NCI-H2171 (cell line): ENCODE data around the gene RAPGEF1.
"Not testable (repeated sequence)": the region's sequence is repeated elsewhere in the genome, so short reads cannot be mapped to it uniquely, and the experiment has no call there.

Source experiments
- DNase-seq: peaks from one replicate; lab custom pipeline; 2025; lab: John Stamatoyannopoulos, UW

Gene RAPGEF1

DNA sequence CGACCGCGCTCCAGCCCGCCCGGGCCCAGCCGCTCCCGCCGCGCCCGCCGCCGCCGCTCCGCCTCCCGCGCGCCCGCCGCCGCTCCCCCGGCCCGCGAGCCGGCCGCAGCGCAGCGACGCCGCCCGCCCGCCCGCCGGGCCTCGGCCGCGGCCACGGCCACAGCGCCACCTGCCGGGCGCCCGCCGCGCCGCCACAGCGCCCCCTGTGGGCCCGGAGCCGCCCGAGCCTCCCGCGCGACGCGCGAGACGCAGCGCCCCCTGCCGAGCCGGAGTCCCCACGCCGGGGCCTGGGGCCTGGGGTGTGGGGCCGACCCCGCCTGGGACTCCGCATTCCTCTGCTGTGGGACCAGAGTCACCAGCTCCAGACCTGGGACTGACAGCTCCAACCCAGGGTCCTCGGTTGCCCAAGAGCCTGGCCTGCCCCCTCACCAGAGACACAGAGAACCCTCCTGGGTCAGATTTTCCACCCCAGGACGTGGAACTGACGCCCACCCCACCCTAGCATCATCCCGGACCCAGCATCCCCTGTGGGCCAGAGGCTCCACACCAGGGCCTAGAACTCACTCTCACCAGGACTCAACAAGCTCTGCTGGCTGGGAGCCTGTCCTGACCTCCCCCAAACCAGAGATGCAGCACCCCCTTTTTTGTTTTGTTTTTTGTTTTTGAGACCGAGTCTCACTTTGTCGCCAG is at the start of gene RAPGEF1:
Gene RAPGEF1 (minus strand): TSS at position 118 of the 690 bp plus-strand sequence. CDS start 246 bp downstream, outside the sequence.
- DNase-seq, result peak; percentile 76

GRCh38 chr9:131788851-131789250 is 49.0 kb upstream of the RAPGEF1 start:
- DNase-seq, result no peak

- no peak for DNase-seq
Observed at GRCh38 chr9:131787838-131788237, 48.0 kb upstream of the RAPGEF1 start.

DNA sequence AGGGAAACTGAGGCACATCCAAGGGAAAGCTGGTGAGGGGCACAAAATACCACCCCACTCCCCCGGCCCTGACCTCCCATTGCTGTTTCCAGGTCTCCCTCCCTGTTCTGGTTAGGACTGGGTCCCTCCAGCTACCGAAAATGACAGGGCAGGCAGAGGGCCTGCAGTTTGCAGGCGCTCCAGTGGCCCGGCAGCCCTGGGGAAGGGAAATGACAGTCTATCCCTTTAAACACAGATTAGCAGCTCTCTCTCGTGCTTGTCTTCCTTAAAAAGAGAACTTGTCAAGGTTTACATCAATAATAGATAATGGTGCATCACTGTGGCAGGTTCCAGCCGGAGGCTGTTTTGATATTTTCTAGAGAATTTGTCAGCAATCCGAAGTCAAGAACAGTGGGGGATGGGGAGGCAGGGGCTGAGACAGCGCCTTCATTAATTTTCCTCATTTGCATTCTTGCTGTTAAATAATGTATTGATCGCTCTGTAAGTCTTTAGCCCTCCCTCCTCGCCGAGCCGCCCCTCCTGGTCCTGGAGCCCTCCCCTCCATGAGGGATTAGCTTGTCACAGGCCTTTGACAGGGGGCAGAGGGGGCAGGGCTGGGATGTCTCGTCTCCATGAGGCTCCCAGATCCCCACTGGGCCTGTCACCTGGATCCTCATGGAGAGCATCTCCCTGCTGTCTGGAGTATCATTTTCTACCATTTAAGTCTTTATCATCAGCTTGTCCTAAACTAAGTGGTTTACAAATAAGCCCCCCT is 45.0 kb upstream of the RAPGEF1 start:
- DNase-seq, result no peak

DNA sequence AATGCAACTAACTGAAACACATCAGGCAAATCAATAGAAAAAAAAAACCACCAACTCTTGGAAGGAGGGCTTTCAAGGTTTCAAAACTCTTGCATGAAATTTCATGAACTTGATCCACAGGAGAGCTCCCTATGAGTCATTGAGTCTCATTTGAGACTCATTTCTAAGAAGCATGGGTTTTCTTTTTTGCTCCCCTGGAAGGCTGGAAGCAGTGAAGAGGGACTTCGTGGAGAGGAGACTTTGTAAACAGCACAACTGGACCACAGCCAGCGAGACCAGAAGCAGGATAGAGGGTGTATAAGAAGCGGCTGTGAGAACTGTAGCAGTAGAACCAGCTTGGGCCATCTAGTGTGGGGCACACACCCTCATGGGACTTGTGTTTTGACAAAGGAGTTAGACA is 41.2 kb upstream of the RAPGEF1 start:
- DNase-seq, result no peak

GRCh38 chr9:131776473-131776872 is 36.6 kb upstream of the RAPGEF1 start:
- no peak for DNase-seq

GRCh38 chr9:131776036-131776435 is 36.2 kb upstream of the RAPGEF1 start:
- no peak for DNase-seq

DNA sequence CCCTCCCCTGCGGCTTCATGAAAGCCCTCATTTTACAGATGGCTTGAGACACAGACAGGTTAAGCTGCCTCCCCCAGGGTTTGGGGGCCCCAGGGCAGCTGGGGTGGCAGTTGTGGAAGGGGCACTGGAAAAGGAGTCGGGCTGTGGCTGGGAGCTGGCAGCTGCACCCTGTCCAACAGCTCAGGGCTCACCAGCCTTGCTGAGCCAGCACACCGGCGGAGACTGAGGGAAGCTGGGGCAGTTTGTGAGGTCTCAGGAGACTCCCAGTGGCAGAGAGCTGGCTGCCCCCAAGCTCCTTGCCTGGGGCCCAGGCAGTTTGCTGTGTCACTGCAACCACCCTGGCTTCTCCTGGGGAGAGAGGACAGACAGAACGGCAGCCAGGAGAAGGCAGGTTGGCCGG is 34.8 kb upstream of the RAPGEF1 start:
- DNase-seq, result peak; percentile 47

DNA sequence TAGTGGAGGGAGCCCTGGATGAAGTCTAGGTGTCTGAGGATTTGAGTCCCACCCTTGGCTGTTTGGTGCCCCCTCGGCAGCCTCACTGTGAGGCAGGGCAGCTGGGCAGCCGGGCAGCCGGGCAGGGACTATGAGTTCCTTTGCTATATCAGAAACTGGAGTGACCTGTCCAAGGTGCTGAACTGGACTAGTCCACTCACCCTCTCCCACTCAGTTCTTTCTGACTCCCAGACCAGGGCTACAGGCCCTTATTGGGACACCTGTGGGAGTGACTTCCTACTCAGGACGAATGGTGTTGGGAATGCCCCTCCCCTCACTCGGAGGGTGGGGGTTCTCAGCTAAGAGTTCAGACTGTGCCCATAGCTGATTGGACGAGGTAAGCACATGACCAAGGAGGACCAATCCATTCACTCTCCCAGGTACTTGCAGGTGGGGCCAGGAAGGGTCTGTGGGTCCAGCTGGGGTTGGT is 34.1 kb upstream of the RAPGEF1 start:
- peak; percentile 35 for DNase-seq

DNA sequence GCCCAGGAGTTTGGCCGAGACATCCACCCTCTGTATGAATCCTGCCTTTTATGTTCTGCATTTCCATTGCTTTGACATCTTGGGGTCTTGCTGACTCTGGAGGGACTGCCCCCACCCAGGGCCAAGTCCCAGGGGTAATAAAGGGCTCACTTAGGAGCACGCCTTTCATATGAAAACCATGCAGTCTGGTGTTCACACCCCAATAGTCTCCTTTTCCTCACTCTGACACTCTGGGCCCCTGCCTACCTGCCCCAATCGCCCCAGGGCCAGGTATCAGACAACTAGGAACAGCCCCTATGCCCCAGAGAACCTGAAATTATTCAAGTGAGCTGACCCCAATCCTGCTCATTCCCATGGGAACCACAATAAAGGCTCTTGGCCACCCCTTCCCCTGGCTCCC is 33.1 kb upstream of the RAPGEF1 start:
- DNase-seq, result no peak

GRCh38 chr9:131771646-131772045 is 31.8 kb upstream of the RAPGEF1 start:
- DNase-seq, result no peak

DNA sequence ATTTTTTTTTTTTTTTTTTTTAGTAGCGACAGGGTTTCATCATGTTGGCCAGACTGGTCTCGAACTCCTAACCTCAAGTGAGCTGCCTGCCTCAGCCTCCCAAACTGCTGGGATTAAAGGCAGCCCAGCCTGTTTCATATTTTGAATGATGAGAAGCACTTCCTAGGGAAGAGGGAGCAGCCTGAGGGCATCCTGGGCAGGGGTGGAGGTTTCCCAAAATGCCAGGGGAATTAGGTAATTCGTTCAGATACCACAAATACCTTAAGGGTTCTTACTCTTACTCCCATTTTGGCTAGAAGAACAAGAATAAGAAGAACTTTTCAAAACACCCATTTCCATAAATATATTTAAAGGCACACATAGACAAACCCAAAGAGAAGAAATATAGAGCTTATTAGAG is 29.5 kb upstream of the RAPGEF1 start:
- no peak for DNase-seq

- DNase-seq, result no peak
Observed at GRCh38 chr9:131764568-131764967, 24.7 kb upstream of the RAPGEF1 start.

GRCh38 chr9:131762356-131762932 is 22.6 kb upstream of the RAPGEF1 start:
- peak; percentile 89 for DNase-seq

- DNase-seq, result peak; percentile 88
Observed at GRCh38 chr9:131759017-131759647, 19.3 kb upstream of the RAPGEF1 start.

GRCh38 chr9:131757549-131757948 is 17.7 kb upstream of the RAPGEF1 start:
- no peak for DNase-seq

GRCh38 chr9:131755541-131756198 is 15.8 kb upstream of the RAPGEF1 start:
- peak; percentile 94 for DNase-seq

- no peak for DNase-seq
Observed at GRCh38 chr9:131754846-131755245, 15.0 kb upstream of the RAPGEF1 start.

DNA sequence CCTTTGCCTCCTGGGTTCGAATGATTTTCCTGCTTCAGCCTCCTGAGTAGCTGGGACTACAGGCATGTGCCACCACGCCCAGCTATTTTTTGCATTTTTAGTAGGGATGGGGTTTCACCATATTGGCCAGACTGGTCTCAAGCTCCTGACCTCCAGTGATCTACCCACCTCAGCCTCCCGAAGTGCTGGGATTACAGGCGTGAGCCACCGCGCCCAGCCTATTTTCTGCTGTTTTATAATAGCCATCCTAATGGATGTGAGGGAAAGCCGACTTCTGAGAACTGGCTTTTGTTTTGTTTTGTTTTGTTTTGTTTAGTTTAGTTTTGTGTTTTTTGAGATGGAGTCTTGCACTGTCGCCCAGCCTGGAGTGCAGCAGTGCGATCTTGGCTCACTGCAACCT is 13.9 kb upstream of the RAPGEF1 start:
- not testable (repeated sequence) for DNase-seq

- no peak for DNase-seq
Observed at GRCh38 chr9:131752231-131752884, 12.5 kb upstream of the RAPGEF1 start.

GRCh38 chr9:131748411-131748955 is 8.6 kb upstream of the RAPGEF1 start:
- DNase-seq, result no peak
